Right lobe of liver (tissue), 6 donors: ENCODE measurements around the gene ARHGEF19. TPM values are rescaled to one million over a fixed set of nuclear protein-coding genes. Genes with fewer than 3 reads are reported as not detected.
"Not testable (repeated sequence)": the region's sequence is repeated elsewhere in the genome, so short reads cannot be mapped to it uniquely, and the experiment has no call there.

Experiments
- ATAC-seq, 4 donors: fragments of 200-7000 bp; cut with Tn5 transposase; one replicate each; pipeline ENCODE4 v1.9.1; 2020; ENCODE audit warnings: mild to moderate bottlenecking in 4 of 4, moderate library complexity in 4 of 4
- DNase-seq, 3 donors: peaks; one replicate each; pipeline ENCODE4 v3.0.0-alpha.2; 2020
- H3K27ac ChIP-seq, 3 donors: fragments of 200-600 bp; one replicate each; pipeline ENCODE4 v1.8.0; 2022
- H3K27me3 ChIP-seq, 2 donors: fragments of 200-600 bp; one replicate each; pipeline ENCODE4 v1.8.0; 2022
- H3K36me3 ChIP-seq, 4 donors: fragments of 200-600 bp; sonication (generic) in 1 of 4; one replicate each; pipeline versions ENCODE4 v1.5.1 to v1.8.0; 2017 to 2022; ENCODE audit warnings: control low read depth in 1 of 4
- H3K4me1 ChIP-seq, 4 donors: fragments of 200-600 bp; sonication (generic) in 1 of 4; one replicate each; pipeline versions ENCODE4 v1.5.1 to v1.8.0; 2017 to 2022; ENCODE audit warnings: control low read depth in 1 of 4
- H3K4me3 ChIP-seq, 3 donors: fragments of 200-600 bp; one replicate each; pipeline ENCODE4 v1.8.0; 2022
- H3K9me3 ChIP-seq, 4 donors: fragments of 200-600 bp; sonication (generic) in 1 of 4; one replicate each; pipeline versions ENCODE4 v1.5.1 to v1.8.0; 2017 to 2022; ENCODE audit warnings: control low read depth in 1 of 4
- CTCF ChIP-seq, 4 donors: fragments of 200-600 bp in 3 of 4; fragments of 450-650 bp in 1 of 4; IDR thresholded peaks; one replicate each; pipeline versions ENCODE4 v1.5.1 to v1.8.0; 2016 to 2022; ENCODE audit warnings: antibody characterized with exemption in 4 of 4, mild to moderate bottlenecking in 2 of 4
- POLR2A ChIP-seq: fragments of 450-650 bp; IDR thresholded peaks from one replicate; pipeline ENCODE4 v1.6.1; 2017; ENCODE audit warnings: antibody characterized with exemption, mild to moderate bottlenecking
- WGBS: methylation state at CpG from one replicate; pipeline ENCODE4 v1.1.6; 2018; ENCODE audit warnings: low coverage, low lambda C conversion rate; ENCODE audit not compliant: insufficient coverage; ENCODE audit errors: missing lambda C conversion rate; 5-methylcytosine and 5-hydroxymethylcytosine counted together
- intact Hi-C, 2 donors: fragments of 100-400 bp; cut with DNase I; formaldehyde crosslinking; loops; one replicate each; pipeline versions ENCODE4 v1.11.2 to v1.14.1; 2022
- total RNA-seq, 6 experiments: library from RNA; depleted of rRNA in 2 of 6; stranded (reverse); fragments of >200 nt in 2 of 6; fragmentation: NEBNext Ultra II Directional in 3 of 6; extraction: Animal tissue kit (Norgen Biotek cat#: 25700) in 3 of 6; gene quantifications; one replicate each; pipeline versions ENCODE4 v1.1.0 to v1.2.4, GENCODE V29; 2016 to 2023
- donor health status: DM: no; HTN: yes; CAD: no.
- donor health status: DM: no; HTN: no; CAD: no.
- donor health status: DM: no; HTN: no; CAD: no.
- donor health status: DM: no; HTN: yes; CAD: no.
- donor health status: DM: no; HTN: yes; CAD: no.

The ARHGEF19 gene
- total RNA-seq, 6 experiments from 2014 or later: 0.31 to 2.8 (median 1.5) TPM

GRCh38 chr1:16226129-16226489, 13.7 kb upstream of the ARHGEF19 start:
- peak overlapping the region; percentile 33 to 51 (median 47) for H3K4me3 ChIP-seq
- H3K27ac ChIP-seq: no peak overlapping the region
- ATAC-seq (no peak), DNase-seq (no peak)
- TF ChIP-seq CTCF (IDR thresholded peaks at IDR 0.05): no peak
- no peak for TF ChIP-seq POLR2A
- H3K9me3 ChIP-seq: no peaks in the 10 kb centered on the region
- peaks cover 0 to 7% (median 0%) of the 10 kb centered on the region in 4 donors for H3K4me1 ChIP-seq
- no peaks in the 10 kb centered on the region for H3K36me3 ChIP-seq
- no peaks in the 10 kb centered on the region for H3K27me3 ChIP-seq
- intact Hi-C loops: no loop called here
- 100% methylated on average over 1 of the region's 7 CpGs for WGBS

- Histone ChIP-seq H3K27me3 (no peaks in the 10 kb centered on the region), H3K9me3 (no peaks in the 10 kb centered on the region), H3K4me1 (peaks cover 0 to 7% (median 0%) of the 10 kb centered on the region in 4 donors), H3K27ac (no peak overlapping the region), H3K4me3 (no peak overlapping the region), H3K36me3 (no peaks in the 10 kb centered on the region)
- no peak for DNase-seq
- ATAC-seq: no peak
- intact Hi-C loops: no loop called here
- WGBS: 80% methylated on average over 2 of the region's 3 CpGs
- no peak for TF ChIP-seq CTCF (IDR thresholded peaks at IDR 0.05)
- TF ChIP-seq POLR2A: no peak
Measured at GRCh38 chr1:16224472-16224871, 12.0 kb upstream of the ARHGEF19 start.

- DNase-seq, intact Hi-C loops, H3K9me3 ChIP-seq, ATAC-seq, H3K4me1 ChIP-seq, H3K36me3 ChIP-seq, H3K27ac ChIP-seq, H3K4me3 ChIP-seq, H3K27me3 ChIP-seq: not testable (repeated sequence)
- 92% methylated on average over 14 of the region's 14 CpGs for WGBS
Measured at GRCh38 chr1:16222716-16223115, 10.3 kb upstream of the ARHGEF19 start.

GRCh38 chr1:16221499-16221898, 9.0 kb upstream of the ARHGEF19 start:
- 100% methylated on average over 1 of the region's 1 CpG for WGBS
- TF ChIP-seq POLR2A: no peak
- no peaks in the 10 kb centered on the region for H3K9me3 ChIP-seq
- ATAC-seq (no peak), DNase-seq (no peak)
- H3K27ac ChIP-seq: no peak overlapping the region
- no peaks in the 10 kb centered on the region for H3K27me3 ChIP-seq
- H3K4me3 ChIP-seq: no peak overlapping the region
- H3K36me3 ChIP-seq: no peaks in the 10 kb centered on the region
- H3K4me1 ChIP-seq: peaks cover 0 to 17% (median 0%) of the 10 kb centered on the region in 4 donors
- intact Hi-C loops: no loop called here

GRCh38 chr1:16219968-16220500, 7.6 kb upstream of the ARHGEF19 start:
- intact Hi-C loops: no loop called here
- H3K27me3 ChIP-seq: no peaks in the 10 kb centered on the region
- TF ChIP-seq CTCF (IDR thresholded peaks at IDR 0.05) (peak in 2 of 4 donors; percentile 14 to 25), POLR2A (no peak)
- no peak overlapping the region for H3K27ac ChIP-seq
- no peaks in the 10 kb centered on the region for H3K36me3 ChIP-seq
- no peak overlapping the region for H3K4me3 ChIP-seq
- ATAC-seq (peak in 1 of 4 donors; percentile 5), DNase-seq (no peak)
- H3K4me1 ChIP-seq: peaks cover 0 to 11% (median 0%) of the 10 kb centered on the region in 4 donors
- 57% methylated on average over 1 of the region's 4 CpGs for WGBS
- no peaks in the 10 kb centered on the region for H3K9me3 ChIP-seq
